KOPT-K1 (cell line): Measurements from ENCODE around the gene TM4SF1.
"Not testable (repeated sequence)": the region's sequence is repeated elsewhere in the genome, so short reads cannot be mapped to it uniquely, and the experiment has no call there.

Experiments used
- H3K27ac ChIP-seq: fragments of 200-600 bp; sonication (generic); 2 replicates; pipeline ENCODE4 v1.5.1; 2016; ENCODE audit warnings: antibody characterized with exemption, mild to moderate bottlenecking, low read depth, low read length; ENCODE audit not compliant: poor library complexity, severe bottlenecking
- H3K36me3 ChIP-seq: fragments of 200-600 bp; sonication (generic); 2 replicates; pipeline ENCODE4 v1.5.1; 2017; ENCODE audit warnings: antibody characterized with exemption, mild to moderate bottlenecking, low read length, moderate library complexity; ENCODE audit not compliant: insufficient read depth
- H3K9me3 ChIP-seq: fragments of 200-600 bp; sonication (generic); 2 replicates; pipeline ENCODE4 v1.5.1; 2017; ENCODE audit warnings: antibody characterized with exemption, low read length, mild to moderate bottlenecking; ENCODE audit not compliant: insufficient read depth, poor library complexity, severe bottlenecking

Gene TM4SF1

DNA sequence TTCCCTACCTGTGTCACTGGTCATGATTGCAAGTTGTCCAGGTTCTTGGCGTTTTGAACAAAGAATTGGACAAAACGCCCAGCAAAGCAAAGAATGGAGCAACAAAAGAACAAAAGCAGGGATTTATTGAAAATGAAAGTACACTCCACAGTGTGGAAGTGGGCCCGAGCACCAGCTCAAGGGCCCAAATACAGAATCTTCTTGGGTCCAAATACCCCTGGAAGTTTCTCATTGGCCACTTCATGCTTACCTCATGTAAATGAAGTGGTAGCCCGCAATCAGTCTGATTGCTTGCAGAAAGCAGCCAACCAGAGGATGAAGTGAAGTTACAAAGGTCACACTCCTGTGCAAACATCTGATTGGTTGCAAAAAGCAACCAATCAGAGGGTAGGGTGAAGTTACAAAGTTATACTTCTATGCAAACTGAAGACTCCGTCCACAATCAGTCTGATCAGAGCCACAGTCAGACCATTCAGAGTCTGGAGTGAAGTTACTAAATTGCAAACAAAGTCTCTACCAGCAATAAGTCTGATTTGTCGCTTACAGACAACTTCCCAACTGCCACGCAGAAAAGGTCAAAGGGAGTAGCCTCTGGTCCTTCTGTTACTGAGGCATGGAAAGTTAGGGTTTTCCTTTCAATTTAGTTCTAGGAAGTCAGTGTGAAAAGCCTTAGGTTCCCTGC, 8.3 kb upstream of the TM4SF1 start:
- Histone ChIP-seq H3K36me3 (no peaks in the 10 kb centered on the region), H3K9me3 (no peaks in the 10 kb centered on the region), H3K27ac (no peak overlapping the region)

DNA sequence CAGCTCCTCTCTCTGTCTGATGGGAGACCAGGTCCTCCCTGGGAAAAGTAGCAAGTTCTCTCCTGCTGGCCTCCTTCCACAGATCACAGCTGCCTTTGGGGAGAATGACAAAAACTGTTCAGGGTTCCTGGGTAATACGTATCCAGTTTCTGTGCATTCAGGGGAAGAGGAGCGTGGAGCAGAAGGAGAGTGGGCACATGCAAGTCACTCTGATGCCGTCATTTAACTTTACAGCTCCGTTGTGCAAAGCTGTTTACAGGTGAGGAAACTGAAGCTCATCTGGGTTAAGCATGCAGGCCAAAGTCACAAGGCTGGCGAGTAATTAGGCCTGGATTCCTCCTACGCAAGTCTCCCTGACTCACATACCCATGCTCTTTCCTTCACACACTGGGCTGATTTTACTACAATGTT, 7.5 kb upstream of the TM4SF1 start:
- Histone ChIP-seq H3K27ac (no peak overlapping the region), H3K9me3 (no peaks in the 10 kb centered on the region), H3K36me3 (no peaks in the 10 kb centered on the region)

DNA sequence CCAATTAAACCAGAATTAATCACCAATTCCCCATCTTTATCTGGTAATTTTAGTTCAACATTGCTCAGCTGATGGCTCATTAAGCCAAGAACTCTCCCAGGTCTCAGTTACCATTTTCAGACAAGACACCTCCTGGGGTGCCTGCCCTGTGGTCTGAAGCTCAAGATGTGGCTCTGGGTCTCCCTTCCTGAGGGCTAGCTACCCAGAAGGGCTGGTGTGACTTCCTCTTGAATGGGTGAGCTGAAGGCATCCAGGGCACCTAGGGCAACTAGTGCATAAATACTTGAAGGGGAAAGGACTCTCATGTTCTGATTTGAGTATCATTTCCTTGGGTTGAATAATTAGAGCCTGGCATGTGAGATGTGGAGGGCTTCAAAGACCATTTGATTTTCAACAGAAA, 6.7 kb upstream of the TM4SF1 start:
- Histone ChIP-seq H3K27ac (no peak overlapping the region), H3K36me3 (no peaks in the 10 kb centered on the region)

DNA sequence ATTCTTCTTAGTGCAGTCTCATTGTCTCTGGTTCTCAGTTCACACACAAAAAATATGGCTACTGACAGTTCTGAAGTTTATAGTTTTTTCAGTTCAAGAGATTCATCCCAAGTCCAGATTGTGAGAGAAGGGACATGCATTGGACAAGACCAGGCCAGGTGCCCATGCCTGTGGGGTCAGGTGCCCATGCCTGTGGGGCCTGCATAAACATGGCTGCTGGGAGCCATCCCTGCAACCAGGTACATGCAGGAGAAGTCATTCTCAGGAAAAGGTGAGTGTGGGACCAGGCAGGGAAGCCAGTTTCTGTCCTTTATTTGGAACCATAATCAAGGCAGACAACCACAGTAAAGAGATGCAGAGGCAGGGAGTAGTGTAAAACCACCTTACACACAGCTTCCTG, 6.3 kb upstream of the TM4SF1 start:
- Histone ChIP-seq H3K9me3 (no peaks in the 10 kb centered on the region), H3K36me3 (no peaks in the 10 kb centered on the region), H3K27ac (no peak overlapping the region)

More for the DNA sequence above, 6.7 kb upstream of the TM4SF1 start:
- H3K9me3 ChIP-seq = no peaks in the 10 kb centered on the region

DNA sequence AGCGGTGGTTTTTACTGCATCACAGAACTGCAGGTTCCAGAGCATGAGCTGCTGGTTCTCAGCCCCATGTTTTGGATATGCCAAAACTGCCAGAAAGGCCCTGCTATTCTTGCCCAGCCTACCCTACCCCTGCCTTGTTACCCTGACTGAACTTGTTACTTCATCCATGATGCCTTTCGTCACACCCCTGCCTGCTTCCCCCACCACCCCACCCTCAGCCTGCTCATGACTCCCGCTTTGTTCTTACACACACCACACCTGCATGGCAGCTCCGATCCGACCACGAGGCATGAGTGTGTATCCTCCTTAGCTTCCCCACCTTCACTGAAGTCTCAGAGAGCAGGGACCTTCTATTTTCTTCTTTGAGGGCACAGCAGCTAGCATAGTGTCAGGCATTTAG, 5.1 kb upstream of the TM4SF1 start:
- no peaks in the 10 kb centered on the region for H3K9me3 ChIP-seq
- no peak overlapping the region for H3K27ac ChIP-seq

DNA sequence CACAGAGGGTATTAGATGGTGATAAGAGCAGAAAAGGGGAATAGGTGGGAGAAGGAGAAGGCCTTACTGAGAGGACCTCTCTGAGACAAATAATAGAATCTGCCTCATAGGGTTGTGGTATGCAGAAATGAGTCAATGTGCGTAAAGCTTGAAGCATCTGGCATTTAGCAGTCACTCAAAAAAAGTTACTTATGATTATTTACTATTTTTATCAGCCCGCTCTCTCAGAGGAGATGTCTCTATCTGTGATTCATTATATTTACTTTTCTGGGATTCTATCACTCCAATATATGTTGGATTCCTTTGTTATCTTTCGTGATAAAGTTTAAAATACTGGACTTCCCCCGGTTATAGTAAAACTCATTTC, 4.6 kb upstream of the TM4SF1 start:
- H3K27ac ChIP-seq = no peak overlapping the region
- no peaks in the 10 kb centered on the region for H3K36me3 ChIP-seq
- H3K9me3 ChIP-seq = no peaks in the 10 kb centered on the region

More for the DNA sequence above, 5.1 kb upstream of the TM4SF1 start:
- no peaks in the 10 kb centered on the region for H3K36me3 ChIP-seq

DNA sequence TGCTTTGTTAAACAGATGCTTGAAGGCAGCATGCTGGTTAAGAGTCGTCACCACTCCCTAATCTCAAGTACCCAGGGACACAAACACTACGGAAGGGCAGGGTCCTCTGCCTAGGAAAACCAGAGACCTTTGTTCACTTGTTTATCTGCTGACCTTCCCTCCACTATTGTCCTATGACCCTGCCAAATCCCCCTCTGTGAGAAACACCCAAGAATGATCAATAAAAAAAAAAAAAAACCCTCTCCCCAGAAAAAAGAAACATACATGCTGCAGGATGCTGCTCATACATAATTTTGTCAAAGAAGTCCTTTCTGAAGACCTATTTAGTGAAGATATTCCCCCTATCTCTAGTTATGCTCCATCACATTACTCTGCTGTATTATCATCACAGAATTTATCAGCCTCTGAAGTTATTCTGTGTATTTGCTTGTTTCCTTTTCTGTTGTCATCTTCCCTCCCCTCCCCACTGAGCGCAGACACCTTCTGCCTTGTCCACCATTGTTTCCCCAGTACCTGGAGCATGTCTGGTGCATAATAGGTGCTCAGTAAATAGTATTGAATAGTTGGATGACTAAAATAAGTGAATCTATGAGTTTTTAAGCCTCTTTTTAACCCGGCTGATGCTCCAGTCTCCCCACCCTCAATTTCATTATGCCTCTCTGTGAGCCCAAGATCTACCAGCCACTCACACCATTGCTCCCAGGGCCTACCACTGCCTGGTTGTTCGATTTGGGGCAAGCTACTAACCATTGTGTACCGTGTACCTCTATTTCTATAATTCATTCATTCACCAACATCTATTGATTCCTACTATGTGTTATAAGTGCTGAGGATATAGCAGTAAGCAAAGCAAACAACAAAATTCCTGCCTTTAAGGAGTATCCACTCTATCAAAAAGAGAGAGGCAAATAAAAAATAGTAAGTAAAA, 4.0 kb upstream of the TM4SF1 start:
- Histone ChIP-seq H3K27ac (no peak overlapping the region), H3K36me3 (no peaks in the 10 kb centered on the region), H3K9me3 (no peaks in the 10 kb centered on the region)

DNA sequence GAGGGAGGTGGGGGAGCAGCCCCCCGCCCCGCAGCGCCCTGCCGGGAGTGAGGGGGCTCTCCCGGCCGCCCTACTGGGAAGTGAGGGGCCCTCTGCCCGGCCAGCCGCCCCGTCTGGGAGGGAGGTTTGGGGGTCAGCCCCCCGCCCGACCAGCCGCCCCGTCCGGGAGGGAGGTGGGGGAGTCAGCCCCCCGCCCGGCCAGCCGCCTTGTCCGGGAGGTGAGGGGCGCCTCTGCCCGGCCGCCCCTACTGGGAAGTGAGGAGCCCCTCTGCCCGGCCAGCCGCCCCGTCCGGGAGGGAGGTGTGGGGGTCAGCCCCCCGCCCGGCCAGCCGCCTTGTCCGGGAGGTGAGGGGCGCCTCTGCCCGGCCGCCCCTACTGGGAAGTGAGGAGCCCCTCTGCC, 2.8 kb upstream of the TM4SF1 start:
- not testable (repeated sequence) for H3K36me3 ChIP-seq, H3K27ac ChIP-seq

DNA sequence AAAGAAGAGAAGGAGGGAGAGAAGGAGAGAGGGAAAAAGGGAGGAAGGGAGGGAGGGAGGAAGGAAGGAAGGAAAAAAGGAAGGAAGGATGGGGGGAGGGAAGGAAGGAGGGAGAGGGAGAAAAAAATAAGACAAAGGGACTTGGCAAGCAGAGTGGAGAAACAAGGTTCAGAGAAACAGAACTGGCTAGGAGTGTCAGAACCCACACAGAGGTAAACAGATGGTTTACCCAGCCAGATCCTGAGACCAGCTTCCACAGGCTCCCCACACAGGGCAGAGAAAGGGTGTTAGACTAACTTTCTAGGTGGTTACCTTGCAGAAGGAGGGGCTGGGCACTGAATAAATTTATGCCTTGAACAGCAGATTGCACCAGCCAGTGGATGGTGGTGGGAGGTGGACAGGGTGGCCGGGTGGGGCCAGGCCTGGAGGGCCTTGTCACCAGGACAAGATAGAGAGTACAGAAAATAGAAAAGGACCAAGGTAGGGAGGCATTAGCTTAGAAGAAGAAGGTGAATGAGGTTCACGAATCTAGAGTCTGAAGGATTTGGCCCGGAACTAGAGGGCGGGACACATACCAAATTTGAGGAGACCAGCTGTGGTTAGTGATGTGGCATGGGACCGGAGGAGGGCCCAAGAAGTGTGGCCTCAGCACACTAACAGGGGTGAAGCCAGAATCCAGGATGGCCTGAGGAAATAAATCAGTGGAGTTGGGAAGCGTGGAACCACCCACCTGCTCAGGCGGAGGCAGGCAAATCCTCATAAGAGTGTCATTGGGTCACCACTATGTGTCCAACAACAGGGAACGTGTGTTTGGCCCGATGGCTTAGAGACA, 1.2 kb upstream of the TM4SF1 start:
- no peak overlapping the region for H3K27ac ChIP-seq

More for the DNA sequence above, 2.8 kb upstream of the TM4SF1 start:
- H3K9me3 ChIP-seq = not testable (repeated sequence)

DNA sequence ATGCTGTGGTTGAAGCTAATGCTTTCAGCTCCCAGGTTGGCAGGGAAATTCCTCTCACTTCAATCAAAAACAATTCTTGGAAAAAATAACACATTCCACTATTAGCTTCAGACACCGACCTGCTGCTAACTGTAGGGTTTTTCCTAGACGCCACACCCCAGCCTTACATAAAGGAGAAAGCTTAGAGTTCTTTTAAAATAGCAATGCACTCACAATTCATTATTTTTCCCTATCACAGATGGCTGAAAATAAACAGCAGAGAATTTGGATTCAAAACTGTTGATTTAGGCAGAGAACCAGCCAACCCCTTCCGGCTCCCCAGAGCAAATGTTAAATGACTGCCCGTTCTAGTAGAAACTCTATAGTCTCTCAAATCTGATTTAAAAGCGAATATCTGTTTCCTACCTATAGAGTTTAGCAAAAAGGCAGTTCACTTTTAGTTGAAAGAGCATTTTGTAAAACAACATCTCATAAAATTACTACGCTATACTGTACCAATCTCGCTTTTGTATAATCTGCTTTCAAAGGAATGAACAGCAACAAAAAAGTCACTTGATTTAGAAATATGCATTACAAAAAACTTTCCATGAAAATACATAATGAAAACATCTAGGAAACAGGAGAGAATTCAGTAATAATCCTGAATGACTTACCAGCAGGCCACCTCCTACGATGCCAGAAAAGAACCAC, 586 bp downstream of the TM4SF1 start:
- Histone ChIP-seq H3K9me3 (no peaks in the 10 kb centered on the region), H3K36me3 (no peaks in the 10 kb centered on the region), H3K27ac (no peak overlapping the region)

More for the DNA sequence above, 1.2 kb upstream of the TM4SF1 start:
- Histone ChIP-seq H3K36me3 (no peaks in the 10 kb centered on the region), H3K9me3 (no peaks in the 10 kb centered on the region)

DNA sequence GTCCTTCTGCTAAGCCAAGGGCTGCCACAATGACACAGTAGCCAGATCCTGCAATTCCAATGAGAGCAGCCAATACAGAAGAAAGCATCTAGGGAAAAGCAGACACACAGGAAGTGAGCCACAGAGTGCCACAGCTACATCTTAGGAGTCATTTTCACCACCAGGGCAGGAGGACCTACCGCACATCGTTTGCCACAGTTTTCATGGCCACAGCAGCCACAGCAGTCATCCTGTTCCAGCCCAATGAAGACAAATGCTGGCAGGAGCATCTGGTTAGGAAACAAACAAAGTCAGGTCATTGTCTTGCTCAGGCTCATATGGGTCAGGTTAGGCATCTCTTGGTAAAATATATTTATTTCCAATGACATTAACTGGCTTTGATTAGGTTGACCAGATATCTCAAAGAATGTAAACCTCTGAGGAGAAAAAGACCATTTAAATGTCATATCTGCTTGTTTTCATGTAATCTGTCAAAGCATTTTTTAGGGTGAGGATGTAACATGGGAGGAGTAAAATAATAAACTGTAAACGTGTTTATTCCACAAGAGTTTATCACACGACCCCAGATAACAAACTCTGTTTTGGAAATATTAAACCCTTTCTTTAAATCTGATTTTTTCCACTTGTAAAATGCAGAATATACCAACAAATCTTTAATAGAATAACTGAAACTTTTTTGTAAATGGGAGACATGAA, 1.8 kb downstream of the TM4SF1 start:
- Histone ChIP-seq H3K9me3 (no peaks in the 10 kb centered on the region), H3K27ac (no peak overlapping the region), H3K36me3 (no peaks in the 10 kb centered on the region)

DNA sequence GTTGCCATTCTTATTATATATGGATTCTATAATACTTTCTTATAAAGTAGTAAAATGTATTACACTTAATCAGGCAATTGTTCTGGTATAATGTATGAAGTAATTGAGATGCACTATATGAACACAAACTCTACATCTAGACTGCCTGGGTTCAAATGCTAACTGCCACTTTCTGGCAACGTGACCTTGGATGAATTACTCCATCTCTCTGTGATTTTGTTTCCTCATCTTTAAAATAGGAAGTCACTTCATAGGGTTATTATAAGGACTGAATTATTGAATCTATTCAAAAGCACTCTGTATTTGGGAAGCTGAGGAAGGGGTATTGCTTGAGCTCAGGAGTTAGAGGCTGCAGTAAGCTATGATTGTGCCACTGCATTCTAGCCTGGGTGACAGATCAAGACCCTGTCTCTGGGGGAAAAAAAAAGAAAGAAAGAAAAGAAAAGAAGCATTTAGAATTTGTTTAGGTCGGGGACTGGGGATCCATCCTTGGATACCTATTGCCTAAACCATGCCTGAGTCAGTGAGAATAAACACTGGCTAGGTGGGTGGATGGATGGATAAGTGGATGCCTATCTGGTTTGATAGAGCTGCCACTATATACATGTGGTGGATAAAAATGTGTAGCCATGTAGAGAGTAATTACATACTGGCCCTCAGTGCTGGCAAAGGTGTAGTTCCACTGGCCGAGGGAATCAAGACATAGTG, 2.5 kb downstream of the TM4SF1 start:
- H3K9me3 ChIP-seq = no peaks in the 10 kb centered on the region
- H3K27ac ChIP-seq = no peak overlapping the region
- H3K36me3 ChIP-seq = no peaks in the 10 kb centered on the region

DNA sequence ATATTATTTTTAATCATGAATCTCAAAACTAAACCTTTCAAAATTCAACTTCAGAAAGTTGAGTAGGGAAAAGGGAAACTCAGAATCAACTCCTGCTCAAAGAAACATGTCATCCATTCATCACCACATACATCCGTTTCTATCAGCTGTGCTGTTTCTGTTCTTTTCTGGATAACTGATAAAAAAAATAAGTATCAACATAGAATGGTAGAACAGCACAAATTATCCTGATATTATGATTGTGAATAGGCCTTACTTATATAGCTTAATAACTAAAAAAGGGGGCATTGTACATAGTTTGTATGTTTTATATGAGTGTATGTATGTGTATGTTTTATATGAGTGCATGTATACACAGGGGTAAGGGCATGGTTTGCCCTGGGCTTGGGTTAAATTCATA, 3.1 kb downstream of the TM4SF1 start:
- H3K27ac ChIP-seq = no peak overlapping the region
- H3K36me3 ChIP-seq = no peaks in the 10 kb centered on the region
- H3K9me3 ChIP-seq = no peaks in the 10 kb centered on the region
